ENCODE data around the gene HAUS7.

Gene HAUS7

GRCh38 chrX:153408221-153408721, 62.1 kb downstream of the HAUS7 start:
- Histone ChIP-seq H3K9ac (ENCODE audit: low read depth, low read length, poor library complexity, severe bottlenecking) (no peak overlapping the region), H2AFZ (ENCODE audit: low read length) (no peak overlapping the region), H3K36me3 (ENCODE audit: insufficient read depth, low read length) (no peaks in the 10 kb centered on the region), H3K79me2 (ENCODE audit: insufficient read depth, low read length) (no peaks in the 10 kb centered on the region), H3K4me3 (ENCODE audit: low read length, poor library complexity, severe bottlenecking) (no peak overlapping the region), H3F3A (ENCODE audit: low read depth) (no peaks in the 10 kb centered on the region), H3K27me3 (ENCODE audit: insufficient read depth, low read length, poor library complexity, severe bottlenecking) (no peaks in the 10 kb centered on the region), H3K9me2 (replicated peaks; ENCODE audit: low read depth, low read length) (no peaks in the 10 kb centered on the region), H4K20me1 (ENCODE audit: insufficient read depth, low read length, poor library complexity, severe bottlenecking) (no peaks in the 10 kb centered on the region), H3K4me2 (ENCODE audit: low read depth, low read length, poor library complexity, severe bottlenecking) (no peak overlapping the region), H3K4me1 (ENCODE audit: insufficient read depth, low read length, poor library complexity, severe bottlenecking) (no peaks in the 10 kb centered on the region), H3K9me3 (ENCODE audit: insufficient read depth, low read depth, low read length) (no peaks in the 10 kb centered on the region)
- TF ChIP-seq EZH2phosphoT487 (IDR thresholded peaks at IDR 0.05; ENCODE audit: borderline replicate concordance) (no peak), CTCF (conservative IDR thresholded peaks at IDR 0.05; ENCODE audit: low read length) (no peak)

GRCh38 chrX:153407736-153408135, 62.6 kb downstream of the HAUS7 start:
- no peaks in the 10 kb centered on the region for H3F3A ChIP-seq (ENCODE audit: low read depth)
- TF ChIP-seq CTCF (conservative IDR thresholded peaks at IDR 0.05; ENCODE audit: low read length) (no peak), EZH2phosphoT487 (IDR thresholded peaks at IDR 0.05; ENCODE audit: borderline replicate concordance) (no peak)
- H2AFZ ChIP-seq (ENCODE audit: low read length) = no peak overlapping the region
- H3K79me2 ChIP-seq (ENCODE audit: insufficient read depth, low read length) = no peaks in the 10 kb centered on the region
- H3K9me3 ChIP-seq (ENCODE audit: insufficient read depth, low read depth, low read length) = no peaks in the 10 kb centered on the region
- H3K9me2 ChIP-seq (replicated peaks; ENCODE audit: low read depth, low read length) = no peaks in the 10 kb centered on the region
- H4K20me1 ChIP-seq (ENCODE audit: insufficient read depth, low read length, poor library complexity, severe bottlenecking) = no peaks in the 10 kb centered on the region
- H3K36me3 ChIP-seq (ENCODE audit: insufficient read depth, low read length) = no peaks in the 10 kb centered on the region
- no peak overlapping the region for H3K9ac ChIP-seq (ENCODE audit: low read depth, low read length, poor library complexity, severe bottlenecking)
- H3K4me3 ChIP-seq (ENCODE audit: low read length, poor library complexity, severe bottlenecking) = no peak overlapping the region
- H3K4me1 ChIP-seq (ENCODE audit: insufficient read depth, low read length, poor library complexity, severe bottlenecking) = no peaks in the 10 kb centered on the region
- H3K27me3 ChIP-seq (ENCODE audit: insufficient read depth, low read length, poor library complexity, severe bottlenecking) = no peaks in the 10 kb centered on the region
- H3K4me2 ChIP-seq (ENCODE audit: low read depth, low read length, poor library complexity, severe bottlenecking) = no peak overlapping the region

GRCh38 chrX:153406903-153407302, 63.5 kb downstream of the HAUS7 start:
- Histone ChIP-seq H3K4me2 (ENCODE audit: low read depth, low read length, poor library complexity, severe bottlenecking) (no peak overlapping the region), H2AFZ (ENCODE audit: low read length) (no peak overlapping the region), H3K9me2 (replicated peaks; ENCODE audit: low read depth, low read length) (no peaks in the 10 kb centered on the region), H4K20me1 (ENCODE audit: insufficient read depth, low read length, poor library complexity, severe bottlenecking) (no peaks in the 10 kb centered on the region), H3K27me3 (ENCODE audit: insufficient read depth, low read length, poor library complexity, severe bottlenecking) (no peaks in the 10 kb centered on the region), H3K4me3 (ENCODE audit: low read length, poor library complexity, severe bottlenecking) (no peak overlapping the region), H3K4me1 (ENCODE audit: insufficient read depth, low read length, poor library complexity, severe bottlenecking) (no peaks in the 10 kb centered on the region), H3K9me3 (ENCODE audit: insufficient read depth, low read depth, low read length) (no peaks in the 10 kb centered on the region), H3K9ac (ENCODE audit: low read depth, low read length, poor library complexity, severe bottlenecking) (no peak overlapping the region), H3K79me2 (ENCODE audit: insufficient read depth, low read length) (no peaks in the 10 kb centered on the region), H3F3A (ENCODE audit: low read depth) (no peaks in the 10 kb centered on the region), H3K36me3 (ENCODE audit: insufficient read depth, low read length) (no peaks in the 10 kb centered on the region)
- no peak for TF ChIP-seq CTCF (conservative IDR thresholded peaks at IDR 0.05; ENCODE audit: low read length)
- no peak for TF ChIP-seq EZH2phosphoT487 (IDR thresholded peaks at IDR 0.05; ENCODE audit: borderline replicate concordance)

Data from Loucy (cell line).